K562 (cell line): ENCODE measurements around the gene ASIC1. TPM values are rescaled to one million over a fixed set of nuclear protein-coding genes. Genes with fewer than 3 reads are reported as not detected.

ENCODE experiments used
- ATAC-seq: fragments of 200-7000 bp; cut with Tn5 transposase; 3 replicates; pipeline ENCODE4 v1.9.1; 2020; ENCODE audit warnings: moderate library complexity
- BruUV-seq: library from RNA; stranded (reverse); fragments of 400-500 nt; replicated peaks from 2 replicates; lab custom pipeline; 2021; lab: Mats Ljungman, UMichigan
- CTCF ChIA-PET: fragments of 300-600 bp; formaldehyde crosslinking; extraction: SDS; loops from one replicate; lab custom pipeline; 2021; ENCODE audit warnings: low intra/inter-chr PET ratio; lab: Yijun Ruan, JAX
- POLR2A ChIA-PET: fragments of 300-600, 350-650 bp; sonication (Branson Sonifier 250); formaldehyde crosslinking; extraction: SDS; loops from one replicate; lab custom pipeline; 2021; ENCODE audit warnings: antibody characterized with exemption, inconsistent platforms; lab: Yijun Ruan, JAX
- DNase-seq, 4 experiments: peaks; one replicate each; pipeline versions ENCODE4 v3.0.0 to v3.0.0-alpha.2; 2011 to 2018; ENCODE audit warnings: low spot score in 3 of 4, mixed read lengths in 3 of 4; ENCODE audit errors: extremely low read depth in 1 of 4
- FAIRE-seq: peaks from 2 replicates; lab custom pipeline; 2011; peaks lifted over from hg19 to GRCh38; lab: Jason Lieb, UNC
- H2AFZ ChIP-seq: 2 replicates; pipeline ENCODE4 v1.6.0; 2011; ENCODE audit warnings: low read depth, low read length, control low read depth, inconsistent platforms
- H3K27ac ChIP-seq: fragments of 200-600 bp; 3 replicates; pipeline ENCODE4 v1.8.0; 2011; ENCODE audit warnings: low read depth, mild to moderate bottlenecking, control low read depth, inconsistent platforms, low read length, moderate library complexity, mixed read lengths; ENCODE audit errors: extremely low read depth
- H3K27me3 ChIP-seq, 2 experiments: fragments of 300-600 bp in 1 of 2; 2 replicates in 1 of 2; 3 replicates in 1 of 2; pipeline versions ENCODE4 v1.6.0 to v1.8.0; 2011; ENCODE audit warnings: inconsistent platforms in 2 of 2, low read length in 2 of 2, mild to moderate bottlenecking in 1 of 2, mixed read lengths in 1 of 2, moderate library complexity in 1 of 2; ENCODE audit not compliant: control insufficient read depth in 2 of 2, insufficient read depth in 2 of 2
- H3K36me3 ChIP-seq: fragments of 300-600 bp; 3 replicates; pipeline ENCODE4 v1.8.0; 2011; ENCODE audit warnings: mild to moderate bottlenecking, low read length, inconsistent platforms; ENCODE audit not compliant: control insufficient read depth, insufficient read depth
- H3K4me1 ChIP-seq, 2 experiments: fragments of 200-600 bp in 1 of 2; replicated peaks in 1 of 2; 2 replicates in 1 of 2; 3 replicates in 1 of 2; pipeline versions ENCODE4 v1.5.1 to v1.8.0; 2011; ENCODE audit warnings: inconsistent platforms in 2 of 2, low read length in 2 of 2, mild to moderate bottlenecking in 1 of 2, mixed read lengths in 1 of 2, moderate library complexity in 1 of 2; ENCODE audit not compliant: control insufficient read depth in 2 of 2, insufficient read depth in 2 of 2
- H3K4me2 ChIP-seq: 2 replicates; pipeline ENCODE4 v1.6.1; 2011; ENCODE audit warnings: low read length, control low read depth, inconsistent platforms, mixed read lengths; ENCODE audit not compliant: insufficient read depth
- H3K4me3 ChIP-seq: fragments of 200-600 bp; sonication (generic), shearing (Covaris generic); 2 replicates; pipeline ENCODE4 v1.5.1; 2016; ENCODE audit warnings: control low read depth, inconsistent platforms
- H3K79me2 ChIP-seq: fragments of 200-600 bp; 3 replicates; pipeline ENCODE4 v1.8.0; 2011; ENCODE audit warnings: low read length, inconsistent platforms; ENCODE audit not compliant: control insufficient read depth, insufficient read depth
- H3K9ac ChIP-seq, 2 experiments: 2 replicates each; pipeline versions ENCODE4 v1.6.0 to v1.6.1; 2011; ENCODE audit warnings: low read depth in 2 of 2, low read length in 2 of 2, control low read depth in 1 of 2, inconsistent platforms in 1 of 2, mild to moderate bottlenecking in 1 of 2, mixed read lengths in 1 of 2; ENCODE audit not compliant: insufficient read depth in 1 of 2
- H3K9me1 ChIP-seq: one replicate; pipeline ENCODE4 v1.6.0; 2011; ENCODE audit warnings: inconsistent platforms, mild to moderate bottlenecking, low read length, moderate library complexity; ENCODE audit not compliant: control insufficient read depth, insufficient read depth
- H3K9me3 ChIP-seq: replicated peaks from 2 replicates; pipeline ENCODE4 v1.5.1; 2011; ENCODE audit warnings: low read depth, low read length, inconsistent platforms; ENCODE audit not compliant: control insufficient read depth, insufficient read depth
- H4K20me1 ChIP-seq: replicated peaks from 2 replicates; pipeline ENCODE4 v1.6.1; 2011; ENCODE audit warnings: low read length, inconsistent platforms, mixed read lengths; ENCODE audit not compliant: control insufficient read depth, insufficient read depth
- BRF2 ChIP-seq: IDR thresholded peaks from 3 replicates; pipeline ENCODE4 v1.6.1; 2011; ENCODE audit warnings: borderline replicate concordance, mild to moderate bottlenecking; ENCODE audit not compliant: insufficient read length, insufficient read depth
- C11orf30 ChIP-seq: fragments of 450-650 bp; IDR thresholded peaks from 2 replicates; pipeline ENCODE4 v1.6.1; 2016; ENCODE audit warnings: low read depth, mild to moderate bottlenecking
- CBFA2T2 ChIP-seq: fragments of 450-650 bp; conservative IDR thresholded peaks from 2 replicates; pipeline ENCODE4 v1.6.1; 2017; ENCODE audit warnings: mild to moderate bottlenecking
- HEY1 ChIP-seq: fragments of 250-450 bp; sonication (Bioruptor Pico); IDR thresholded peaks from 2 replicates; pipeline ENCODE4 v1.5.0; 2020; ENCODE audit warnings: mild to moderate bottlenecking, moderate library complexity, borderline replicate concordance
- ILK ChIP-seq: fragments of 450-650 bp; IDR thresholded peaks from 2 replicates; pipeline ENCODE4 v1.6.1; 2016; ENCODE audit warnings: missing genetic modification characterization, low read depth, mild to moderate bottlenecking, missing compliant biosample characterization, moderate library complexity, borderline replicate concordance
- NFXL1 ChIP-seq: fragments of 450-650 bp; formaldehyde crosslinking; IDR thresholded peaks from 2 replicates; pipeline ENCODE4 v1.4.0; 2021; ENCODE audit warnings: mild to moderate bottlenecking
- NR0B1 ChIP-seq: fragments of 450-650 bp; IDR thresholded peaks from one replicate; pipeline ENCODE4 v1.6.1; 2018; ENCODE audit warnings: mild to moderate bottlenecking, moderate library complexity; ENCODE audit not compliant: partially characterized antibody
- POLR2A ChIP-seq: fragments of 450-650 bp; conservative IDR thresholded peaks from 2 replicates; pipeline ENCODE4 v1.6.1; 2016
- SRSF9 ChIP-seq: fragments of 200-400 bp; formaldehyde crosslinking; IDR thresholded peaks from 2 replicates; pipeline ENCODE4 v1.6.1; 2017; ENCODE audit warnings: low read depth, low read length, borderline replicate concordance
- TCF3 ChIP-seq: sonication (generic); formaldehyde crosslinking; IDR thresholded peaks from 2 replicates; pipeline ENCODE4 v1.4.0; 2020; ENCODE audit warnings: mild to moderate bottlenecking, missing genetic modification reagents
- ZNF263 ChIP-seq: sonication (generic); formaldehyde crosslinking; IDR thresholded peaks from 2 replicates; pipeline ENCODE4 v1.8.0; 2022; ENCODE audit warnings: mild to moderate bottlenecking, missing genetic modification reagents, borderline replicate concordance
- ZNF316 ChIP-seq: fragments of 450-650 bp; IDR thresholded peaks from 2 replicates; pipeline ENCODE4 v1.6.1; 2016
- WGBS: fragments of 100-300 bp; shearing (Covaris generic); methylation state at CpG from one replicate; pipeline ENCODE4 v1.1.6; 2016; ENCODE audit warnings: low coverage, mixed read lengths; ENCODE audit not compliant: insufficient coverage; ENCODE audit errors: missing lambda C conversion rate; 5-methylcytosine and 5-hydroxymethylcytosine counted together
- in situ Hi-C: fragments of 300-500 bp; cut with MboI; formaldehyde crosslinking; loops from 4 replicates; pipeline ENCODE4 v1.15.0; 2018; ENCODE audit warnings: inconsistent platforms, mixed read lengths
- intact Hi-C: fragments of 100-400 bp; cut with micrococcal nuclease; formaldehyde crosslinking; loops from 2 replicates; pipeline ENCODE4 v1.14.2; 2022
- polyA plus RNA-seq, 8 experiments: library from polyadenylated mRNA; depleted of rRNA in 4 of 8; stranded (reverse) in 5 of 8; unstranded in 3 of 8; fragments of >200 nt; fragmentation: Nextera tagmentation in 2 of 8; fragmentation: Illumina TruSeq in 1 of 8; extraction: Ambion mirVana in 2 of 8; extraction: Trizol in 1 of 8; gene quantifications; 2 replicates each; pipeline versions ENCODE4 v1.2.1 to v1.2.3, GENCODE V29; 2011 to 2014; ENCODE audit warnings: inconsistent platforms in 1 of 8, missing spikeins in 1 of 8
- total RNA-seq, 7 experiments: library from RNA; depleted of rRNA in 6 of 7; stranded (reverse); fragments of >200 nt in 6 of 7; fragmentation: Illumina TruSeq in 2 of 7; extraction: Trizol in 2 of 7; gene quantifications; 2 replicates each; pipeline versions ENCODE4 v1.2.1 to v1.2.3, GENCODE V29; 2011 to 2021; ENCODE audit warnings: low replicate concordance in 1 of 7

Gene ASIC1
- total and polyA plus RNA-seq, 9 of the 15 experiments (the other 6 are each of a cell fraction or from before 2014, with no cell fraction given) = 0.01 to 1.7 (median 0.45) TPM

GRCh38 chr12:50019524-50019923, 37.9 kb upstream of the ASIC1 start:
- H3K4me1 ChIP-seq = peaks cover 9 to 13% of the 10 kb centered on the region in 2 experiments; a peak in 4 of 5 replicates
- 75% methylated on average over 2 of the region's 2 CpGs for WGBS
- H3K4me3 ChIP-seq = no peak overlapping the region
- H3K27ac ChIP-seq = no peak overlapping the region
- H3K36me3 ChIP-seq = peaks cover 57% of the 10 kb centered on the region
- H3K9me3 ChIP-seq = no peaks in the 10 kb centered on the region
- DNase-seq (no peak), FAIRE-seq (no peak), ATAC-seq (no peak)
- in situ Hi-C loops = no loop called here
- CTCF ChIA-PET = no interaction called here
- peak; percentile 25; the same call in 1 of the 2 replicates for TF ChIP-seq C11orf30
- TF ChIP-seq ZNF316 = peak; percentile 43
- TF ChIP-seq TCF3 = no peak
- H3K79me2 ChIP-seq = peaks cover 89% of the 10 kb centered on the region
- H2AFZ ChIP-seq = no peak overlapping the region
- 0 out of 2 replicates have a peak, but pooled peaks cover 4% of the 10 kb centered on the region for H4K20me1 ChIP-seq
- H3K4me2 ChIP-seq = no peak overlapping the region
- H3K27me3 ChIP-seq = no peaks in the 10 kb centered on the region
- POLR2A ChIA-PET = interaction anchor here (0.7 kb wide), 1 partner anchor 89 kb away, joined by 4 read pairs; no protein-coding TSS in a partner anchor
- no peaks in the 10 kb centered on the region for H3K9me1 ChIP-seq
- no peak overlapping the region for H3K9ac ChIP-seq
- no TSS peak for BruUV-seq
- intact Hi-C loops = no loop called here

GRCh38 chr12:50021031-50021430, 36.4 kb upstream of the ASIC1 start:
- intact Hi-C loops = no loop called here
- no TSS peak for BruUV-seq
- 73% methylated on average over 4 of the region's 4 CpGs for WGBS
- no peak overlapping the region; a peak in 1 of 4 replicates for H3K9ac ChIP-seq
- H3K4me2 ChIP-seq = no peak overlapping the region
- in situ Hi-C loops = no loop called here
- TF ChIP-seq ZNF263 (CRISPR knock-in tag) (no peak), POLR2A (0 out of 2 replicates have a peak, but pooled peaks have one; percentile 8), CBFA2T2 (no peak), SRSF9 (no peak), BRF2 (no peak), NR0B1 (no peak), HEY1 (no peak), NFXL1 (CRISPR knock-in tag) (no peak), ILK (tag) (no peak)
- H3K4me1 ChIP-seq = peaks cover 12 to 16% of the 10 kb centered on the region in 2 experiments; a peak in 4 of 5 replicates
- ATAC-seq (no peak), FAIRE-seq (no peak), DNase-seq (no peak)
- no peak overlapping the region for H3K27ac ChIP-seq
- no peaks in the 10 kb centered on the region for H3K27me3 ChIP-seq
- ChIA-PET POLR2A (interaction anchor here (0.7 to 2.4 kb wide), 5 partner anchors 8 to 29 kb away, joined by 3 to 7 read pairs (median 4); no protein-coding TSS in a partner anchor), CTCF (no interaction called here)
- H3K36me3 ChIP-seq = peaks cover 48% of the 10 kb centered on the region
- H3K4me3 ChIP-seq = no peak overlapping the region
- H2AFZ ChIP-seq = no peak overlapping the region
- H3K9me1 ChIP-seq = no peaks in the 10 kb centered on the region
- H4K20me1 ChIP-seq = 0 out of 2 replicates have a peak, but pooled peaks cover 4% of the 10 kb centered on the region
- H3K79me2 ChIP-seq = peaks cover 93% of the 10 kb centered on the region
- H3K9me3 ChIP-seq = no peaks in the 10 kb centered on the region
